ENCODE data around the gene CFAP54.
"Not testable (repeated sequence)": the region's sequence is repeated elsewhere in the genome, so short reads cannot be mapped to it uniquely, and the experiment has no call there.

The CFAP54 gene

DNA sequence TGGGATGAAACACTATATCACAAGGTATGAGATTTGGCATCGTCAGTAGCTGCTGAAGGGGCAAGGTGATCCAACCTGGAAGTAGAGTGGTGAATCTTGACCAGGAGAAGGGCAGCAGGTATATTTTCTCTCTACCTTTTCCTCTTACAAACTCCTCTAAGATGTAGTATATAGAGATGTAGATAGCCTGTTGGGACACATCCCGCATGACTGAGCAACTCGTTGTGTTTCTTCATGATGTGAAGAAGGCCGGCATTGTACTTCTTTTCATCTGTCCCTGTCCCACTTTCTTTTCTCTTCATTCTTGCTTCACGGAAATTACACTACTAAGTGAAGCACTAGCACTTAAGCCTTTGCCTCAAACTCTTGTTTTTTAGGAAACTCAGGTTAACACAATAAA is 7.3 kb upstream of the CFAP54 start:
- DNase-seq, result no peak

DNA sequence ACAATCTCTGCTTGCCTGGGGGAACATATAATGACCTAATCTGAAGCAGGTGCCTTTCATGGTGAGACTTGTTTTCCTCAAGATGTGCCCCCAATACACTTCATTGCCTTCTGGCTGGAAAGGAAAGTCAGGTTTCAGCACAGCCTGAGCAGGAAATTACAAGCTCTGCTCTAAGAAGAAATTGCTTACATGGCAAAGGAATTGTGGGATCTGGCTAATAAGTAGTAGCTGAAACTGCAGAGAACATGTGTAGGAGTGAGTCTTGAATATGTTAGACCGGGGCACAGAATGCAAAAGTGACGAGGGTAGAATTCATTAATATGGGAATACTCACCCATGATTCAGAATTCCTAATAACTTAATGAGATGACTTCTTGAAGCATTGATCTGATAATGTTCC is 6.3 kb upstream of the CFAP54 start:
- no peak for DNase-seq

DNA sequence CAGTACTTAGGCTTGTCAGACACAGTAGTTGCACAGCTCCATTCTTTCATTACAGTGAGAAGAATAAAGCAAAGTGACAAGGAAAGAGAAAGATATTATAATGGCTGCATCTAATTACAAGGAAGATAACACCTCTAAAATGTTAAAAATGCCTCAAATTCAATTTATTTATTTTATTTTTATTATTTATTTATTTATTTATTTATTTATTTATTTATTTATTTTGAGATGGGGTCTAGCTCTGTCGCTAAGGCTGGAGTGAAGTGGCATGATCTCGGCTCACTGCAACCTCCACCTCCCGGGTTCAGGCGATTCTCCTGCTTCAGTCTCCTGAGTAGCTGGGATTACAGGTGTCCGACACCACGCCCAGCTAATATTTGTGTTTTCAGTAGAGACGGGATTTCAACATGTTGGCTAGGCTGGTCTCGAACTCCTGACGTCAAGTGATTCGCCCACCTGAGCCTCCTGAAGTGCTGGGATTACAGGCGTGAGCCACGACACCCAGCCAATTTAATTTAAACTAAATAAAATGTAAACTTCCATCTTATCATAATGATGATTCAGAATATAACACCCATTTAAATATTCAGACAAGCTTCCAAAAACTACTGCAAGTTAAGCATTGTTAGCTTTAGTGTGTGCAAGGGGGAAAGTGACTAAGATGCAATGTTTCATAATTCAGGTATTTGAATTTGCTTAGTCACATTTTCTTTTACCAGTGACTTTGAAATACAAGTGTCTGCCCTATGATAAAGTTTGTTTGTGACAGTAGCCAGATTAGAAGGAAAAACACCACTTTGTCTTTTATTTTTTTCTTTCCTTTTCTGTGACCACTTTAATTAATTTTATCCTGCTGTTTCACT is 2.4 kb upstream of the CFAP54 start:
- DNase-seq, result no peak

DNA sequence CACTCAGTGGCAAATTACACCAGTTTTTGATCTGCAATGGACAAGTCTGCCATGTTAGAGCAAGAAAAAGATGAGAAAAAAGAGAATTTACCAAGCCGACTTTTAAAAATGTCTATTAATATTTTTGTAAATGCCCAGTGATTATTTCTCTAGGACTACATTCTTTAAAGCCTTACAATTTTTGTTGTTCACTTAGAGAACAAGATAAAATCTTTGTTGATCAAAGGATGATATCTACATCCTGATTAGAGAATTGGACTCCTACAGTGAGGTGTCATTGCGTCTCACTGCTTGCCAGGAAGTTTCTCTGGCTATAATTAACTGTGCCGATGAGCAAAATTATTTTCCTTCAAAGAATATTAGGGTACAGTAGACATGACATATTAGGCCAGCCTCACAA is 1.7 kb upstream of the CFAP54 start:
- no peak for DNase-seq

DNA sequence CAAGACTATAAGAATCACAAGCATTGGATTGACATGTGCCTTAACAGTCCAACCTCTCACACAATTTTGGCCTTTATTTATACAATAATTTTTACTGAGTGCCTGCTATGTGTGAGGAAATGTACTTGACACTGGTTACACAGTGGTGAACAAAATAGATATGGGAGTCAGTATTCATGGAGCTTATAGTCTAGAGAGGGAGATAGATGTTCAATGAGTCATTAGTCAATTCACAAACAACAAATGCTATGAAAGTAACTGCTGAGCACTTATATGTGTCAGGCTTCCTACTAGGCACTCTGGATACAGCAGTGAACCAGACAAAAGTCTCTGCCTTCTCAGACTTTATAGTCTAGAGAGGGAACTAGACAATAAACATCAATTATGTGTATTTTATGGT is 3.7 kb downstream of the CFAP54 start:
- DNase-seq, result no peak

DNA sequence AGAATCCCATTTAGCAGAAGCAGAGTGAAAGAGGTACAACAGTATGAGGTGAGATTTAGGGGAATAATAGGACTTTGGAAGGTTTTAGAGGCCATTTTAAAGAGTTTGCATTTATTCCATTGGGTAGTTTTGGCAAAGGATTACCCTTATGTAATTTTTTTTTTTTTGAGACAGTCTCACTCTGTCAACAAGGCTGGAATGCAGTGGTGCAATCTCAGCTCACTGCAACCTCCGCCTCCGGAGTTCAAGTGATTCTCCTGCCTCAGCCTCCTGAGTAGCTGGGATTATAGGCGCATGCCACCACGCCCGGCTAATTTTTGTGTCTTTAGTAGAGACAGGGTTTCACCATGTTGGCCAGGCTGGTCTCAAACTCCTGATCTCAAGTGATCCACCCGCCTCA is 4.8 kb downstream of the CFAP54 start:
- DNase-seq, result not testable (repeated sequence)

DNA sequence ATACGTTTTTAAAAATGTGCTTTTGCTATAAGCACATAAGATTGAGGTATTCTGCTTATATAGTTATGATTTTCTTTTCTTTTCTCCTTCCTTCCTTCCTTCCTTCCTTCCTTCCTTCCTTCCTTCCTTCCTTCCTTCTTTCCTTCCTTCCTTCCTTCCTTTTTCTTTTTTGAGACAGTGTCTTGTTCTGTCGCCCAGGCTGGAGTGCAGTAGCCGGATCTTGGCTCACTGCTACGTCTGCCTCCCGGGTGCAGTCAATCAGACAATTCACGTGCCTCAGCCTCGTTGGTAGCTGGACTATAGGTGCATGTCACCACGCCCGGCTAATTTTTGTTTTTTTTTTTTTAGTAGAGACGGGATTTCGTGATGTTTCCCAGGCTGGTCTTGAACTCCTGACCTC is 5.8 kb downstream of the CFAP54 start:
- no peak for DNase-seq

DNA sequence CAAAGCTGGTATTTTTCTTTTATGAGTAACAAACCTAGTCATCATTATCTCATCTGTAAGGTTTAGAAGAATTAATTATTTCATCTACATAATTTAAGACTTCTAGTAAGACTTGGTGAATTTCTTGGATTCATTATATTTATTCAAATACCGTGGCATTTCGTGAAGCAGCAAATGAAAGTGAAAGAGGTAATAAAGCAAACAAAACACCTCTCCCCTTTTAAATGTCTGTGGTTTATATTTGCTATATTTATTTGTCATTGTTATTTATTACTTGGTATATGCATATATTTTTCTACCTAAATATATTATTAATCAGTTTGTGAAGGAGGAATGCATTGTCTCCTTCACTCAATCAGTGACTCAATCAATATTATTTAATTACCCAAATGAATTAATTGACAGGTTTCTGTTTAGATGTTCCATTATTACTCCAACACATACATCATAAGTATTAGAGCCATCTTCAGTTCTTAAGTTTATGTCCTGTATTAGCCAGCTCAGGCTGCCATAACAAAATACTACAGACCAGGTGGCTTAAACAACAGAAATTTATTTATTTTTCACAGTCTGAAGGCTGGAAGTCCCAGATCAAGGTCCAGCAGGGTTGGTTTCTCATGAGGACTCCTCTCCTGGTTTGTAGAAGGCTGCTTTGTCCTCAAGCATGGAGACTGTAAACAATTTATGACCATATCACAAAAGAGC is 6.6 kb downstream of the CFAP54 start:
- no peak for DNase-seq

DNA sequence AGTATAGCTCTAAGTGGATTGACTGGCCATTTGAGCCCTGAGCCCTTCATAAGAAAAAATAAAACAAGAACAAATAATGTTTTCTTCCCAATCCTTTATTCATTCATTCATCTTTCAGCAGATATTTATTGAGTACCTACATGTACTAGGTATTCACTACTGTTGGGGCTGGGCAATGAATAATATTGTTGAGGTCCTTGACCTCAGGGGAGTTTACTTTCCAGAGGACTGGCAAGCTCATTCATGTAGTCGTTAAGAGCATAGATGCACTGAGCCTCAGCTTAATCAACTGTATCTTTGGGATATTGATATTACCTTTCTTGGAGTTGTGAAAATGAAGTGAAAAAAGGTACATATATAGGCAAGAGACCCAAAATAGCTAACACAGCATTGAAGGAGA is 7.6 kb downstream of the CFAP54 start:
- DNase-seq, result no peak

DNA sequence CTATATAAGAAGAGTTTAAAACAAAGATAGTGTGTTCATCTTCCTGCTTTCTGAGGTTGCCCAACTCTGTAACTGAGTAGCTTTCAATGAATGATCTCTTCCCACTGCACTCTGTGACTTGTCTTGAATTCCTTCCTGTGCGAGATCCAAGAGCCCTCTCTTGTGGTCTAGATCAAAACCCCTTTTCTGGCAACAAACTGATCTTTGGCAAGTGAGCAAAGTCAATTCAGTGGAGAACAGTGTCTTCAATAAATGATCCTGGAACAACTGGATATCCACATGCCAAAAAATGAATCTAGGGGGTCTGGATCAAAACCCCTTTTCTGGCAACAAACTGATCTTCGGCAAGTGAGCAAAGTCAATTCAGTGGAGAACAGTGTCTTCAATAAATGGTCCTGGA is 8.5 kb downstream of the CFAP54 start:
- no peak for DNase-seq

DNA sequence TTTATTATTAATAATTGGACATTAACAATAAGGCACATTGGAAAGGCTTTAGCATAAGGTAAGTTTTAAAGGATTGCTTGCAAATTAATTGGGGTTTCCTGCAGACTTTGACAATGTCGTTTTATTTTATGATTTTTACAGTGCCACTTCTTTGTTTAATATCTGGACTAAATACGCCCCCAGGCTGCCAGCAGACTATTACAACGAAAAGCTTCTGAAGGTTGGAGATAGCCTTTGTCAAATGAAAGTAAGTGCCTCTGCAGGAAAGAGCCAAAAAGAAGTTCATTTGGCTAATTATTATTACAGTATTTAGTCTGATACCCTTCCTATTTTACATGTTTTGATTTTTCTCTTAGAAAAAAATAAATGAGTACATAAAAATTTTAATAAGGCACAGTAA is 11.3 kb downstream of the CFAP54 start:
- DNase-seq, result no peak

DNA sequence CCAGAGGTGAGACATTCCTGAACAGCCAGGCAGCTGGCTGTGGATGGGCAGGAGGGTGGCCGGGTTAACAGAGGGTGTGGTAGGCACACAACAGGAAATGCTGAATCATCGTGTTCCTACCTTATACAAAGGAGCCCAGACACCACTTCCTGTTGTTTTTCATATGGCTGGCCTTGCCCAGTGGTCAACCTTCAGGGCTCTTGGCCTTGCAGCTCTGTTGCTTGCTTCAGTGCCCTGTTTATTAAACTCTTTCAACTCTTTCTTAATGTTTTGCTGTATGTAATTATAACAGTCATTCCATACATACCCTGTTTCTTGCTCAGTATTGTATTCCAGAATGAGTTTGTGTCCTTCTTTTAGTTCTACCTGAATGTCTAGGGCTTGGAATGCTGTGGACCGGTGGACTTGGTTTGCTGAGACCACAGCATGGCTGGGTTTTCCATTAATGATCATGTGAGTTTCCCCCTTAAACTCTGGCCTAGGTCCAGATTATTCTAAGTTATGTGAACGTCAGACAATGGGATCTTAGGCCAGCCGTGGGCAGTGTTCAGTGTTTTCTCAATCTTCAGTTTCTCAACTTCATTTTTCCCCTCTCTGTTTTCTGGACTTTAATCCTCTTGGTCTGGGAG is 11.9 kb downstream of the CFAP54 start:
- DNase-seq, result no peak

DNA sequence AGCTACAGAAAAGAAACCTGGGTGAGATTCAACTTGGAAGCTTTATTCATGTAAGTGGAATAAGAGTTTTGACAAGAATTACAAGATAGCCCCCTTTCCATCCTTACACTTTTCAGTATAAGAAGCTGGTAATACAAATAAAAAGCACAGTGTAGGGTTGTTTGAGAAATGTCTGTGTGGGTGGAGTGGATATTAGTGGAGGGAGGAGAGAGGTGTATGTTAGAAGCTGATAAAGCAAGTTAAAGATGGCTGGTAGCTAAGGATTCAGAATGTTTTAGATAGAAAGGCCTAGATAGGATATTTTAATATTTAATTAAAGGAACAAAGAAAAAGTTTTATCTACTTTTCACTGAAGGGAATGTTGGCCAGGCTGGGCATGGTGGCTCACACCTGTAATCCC is 12.5 kb downstream of the CFAP54 start:
- DNase-seq, result no peak

DNA sequence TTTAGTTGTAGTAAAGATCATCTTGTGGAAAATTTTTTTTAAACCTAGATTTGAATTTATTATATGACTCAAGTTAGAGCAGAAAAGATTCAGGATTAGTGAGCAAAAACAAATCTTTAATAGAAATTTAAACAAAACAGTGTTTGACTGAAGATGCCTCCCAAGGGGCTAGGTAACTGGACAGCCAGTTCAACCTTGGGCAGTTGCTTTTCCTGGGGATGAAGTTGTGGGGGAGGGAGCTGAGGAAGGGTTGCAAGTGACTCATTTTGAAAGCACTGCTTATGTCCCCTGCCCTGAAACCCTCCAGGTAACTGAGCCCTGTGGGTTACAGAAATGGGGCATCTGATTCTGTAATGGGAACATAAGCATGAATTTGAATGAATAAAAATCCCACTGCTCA is 13.1 kb downstream of the CFAP54 start:
- DNase-seq, result no peak

DNA sequence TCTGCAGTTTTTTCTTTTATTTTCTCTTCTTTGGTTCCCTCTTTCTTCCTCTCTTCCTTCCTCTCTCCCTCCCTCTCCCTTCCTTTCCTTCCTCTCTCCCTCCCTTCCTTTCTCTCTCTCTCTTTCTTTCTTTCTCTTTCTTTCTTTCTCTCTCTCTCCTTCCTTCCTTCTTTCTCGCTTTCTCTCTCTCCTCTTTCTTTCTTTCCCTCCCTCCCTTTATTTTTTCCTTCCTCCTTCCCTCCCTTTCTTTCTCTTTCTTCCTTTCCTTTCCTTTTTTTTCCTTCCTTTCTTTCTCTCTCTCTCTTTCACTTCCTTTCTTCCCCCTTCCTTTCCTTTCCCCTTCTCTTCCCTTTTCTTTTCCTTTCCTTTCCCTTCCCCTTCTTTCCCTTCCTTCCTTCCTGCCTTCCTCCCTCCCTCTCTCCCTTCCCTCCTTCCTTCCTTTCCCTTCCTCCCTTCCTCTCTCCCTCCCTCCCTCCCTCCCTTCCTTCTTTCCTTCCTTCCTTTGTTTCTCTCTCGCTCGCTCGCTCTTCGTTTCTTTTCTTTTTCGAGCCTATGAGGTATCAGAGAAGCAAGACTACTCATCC is 13.7 kb downstream of the CFAP54 start:
- DNase-seq, result no peak

DNA sequence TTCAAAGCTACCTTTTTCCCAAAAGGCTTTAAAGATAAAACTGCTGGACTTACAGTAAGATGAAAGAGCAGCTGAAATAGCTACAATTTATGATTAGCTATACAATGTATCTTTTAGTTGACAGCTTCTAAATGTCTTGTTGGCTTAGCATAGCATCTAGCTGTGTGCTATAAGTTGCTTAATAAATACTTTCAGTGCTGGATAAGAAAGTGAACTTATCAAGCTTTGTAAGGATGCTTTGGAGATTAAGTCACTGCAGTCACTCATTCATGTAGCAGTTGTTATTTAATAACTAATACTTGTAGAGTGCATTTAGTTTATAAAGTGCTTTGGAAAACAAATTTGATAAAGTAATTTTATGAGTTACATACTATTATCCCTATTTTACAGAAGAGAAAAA is 14.6 kb downstream of the CFAP54 start:
- DNase-seq, result no peak

DNA sequence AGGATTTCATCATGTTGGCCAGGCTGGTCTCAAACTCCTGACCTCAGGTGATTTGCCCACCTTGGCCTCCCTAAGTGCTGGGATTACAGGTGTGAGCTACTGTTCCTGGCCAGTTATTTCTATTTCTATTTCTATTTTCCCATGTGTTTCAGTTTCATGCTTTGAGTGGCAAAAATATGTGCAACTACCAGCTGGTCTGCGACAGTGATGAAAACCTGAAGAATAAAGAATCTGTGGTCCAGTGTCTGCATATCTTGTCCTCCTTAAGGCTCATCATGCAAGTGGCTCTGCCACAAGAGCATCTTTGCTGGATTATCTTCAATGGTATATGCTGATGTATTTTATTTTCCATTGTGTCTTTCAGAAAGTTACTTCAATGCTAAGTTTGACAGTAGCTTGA is 17.4 kb downstream of the CFAP54 start:
- no peak for DNase-seq

DNA sequence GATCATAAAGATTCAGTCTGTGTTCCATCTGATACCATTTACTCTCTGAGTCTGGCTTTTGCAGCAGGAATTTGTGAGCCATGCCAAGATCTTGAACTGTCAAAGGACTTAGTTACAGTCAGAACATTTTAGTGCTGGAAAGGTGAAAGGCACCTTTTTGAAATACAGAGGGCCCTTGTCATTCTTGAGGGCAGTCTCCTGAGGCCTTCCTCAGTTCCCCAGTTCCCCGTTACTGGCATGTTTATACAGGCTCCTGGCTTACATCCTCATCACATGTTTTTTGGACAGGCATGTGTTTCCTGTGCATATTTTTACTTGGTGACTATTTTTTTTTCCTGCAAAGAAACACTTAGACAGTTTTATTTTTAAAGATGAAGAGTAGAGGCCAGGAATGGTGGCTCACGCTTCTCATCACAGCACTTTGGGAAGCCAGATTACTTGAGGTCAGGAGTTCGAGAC is 21.0 kb downstream of the CFAP54 start:
- no peak for DNase-seq

DNA sequence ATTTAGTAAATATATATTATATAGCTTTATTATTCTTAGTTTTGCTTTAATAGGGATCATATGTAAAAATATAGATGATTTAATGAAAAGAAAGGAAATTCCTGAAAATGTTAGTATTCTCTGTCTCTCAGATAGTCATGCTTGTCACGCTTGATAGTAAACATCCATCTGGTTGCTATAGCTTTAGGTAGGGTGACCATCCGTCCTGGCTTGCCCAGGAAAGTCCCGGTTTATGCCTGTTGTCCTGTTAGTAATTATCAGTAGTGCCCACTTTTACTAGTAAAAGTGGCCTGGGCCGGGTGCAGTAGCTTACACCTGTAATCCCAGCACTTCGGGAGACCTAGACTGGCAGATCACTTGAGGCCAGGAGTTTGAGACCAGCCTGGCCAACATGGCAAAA is 23.8 kb downstream of the CFAP54 start:
- DNase-seq, result no peak

DNA sequence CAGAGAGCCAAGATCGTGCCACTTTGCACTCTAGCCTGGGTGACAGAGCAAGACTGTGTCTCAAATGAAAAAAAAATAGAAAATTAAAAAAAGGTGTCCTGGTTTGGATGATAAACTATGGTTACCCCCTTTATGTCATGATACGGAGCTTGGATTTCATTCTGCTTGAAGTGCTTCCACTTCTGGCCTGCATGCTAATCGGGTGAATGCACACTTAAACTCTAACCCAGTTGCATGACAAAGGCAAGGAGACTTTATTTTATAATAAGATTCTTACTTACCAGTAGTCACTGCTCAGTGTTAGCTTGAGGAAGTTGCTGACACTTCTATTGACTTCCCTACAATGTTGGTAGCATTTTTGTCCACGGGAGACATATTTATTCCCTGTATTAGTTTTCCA is 24.3 kb downstream of the CFAP54 start:
- DNase-seq, result no peak

DNA sequence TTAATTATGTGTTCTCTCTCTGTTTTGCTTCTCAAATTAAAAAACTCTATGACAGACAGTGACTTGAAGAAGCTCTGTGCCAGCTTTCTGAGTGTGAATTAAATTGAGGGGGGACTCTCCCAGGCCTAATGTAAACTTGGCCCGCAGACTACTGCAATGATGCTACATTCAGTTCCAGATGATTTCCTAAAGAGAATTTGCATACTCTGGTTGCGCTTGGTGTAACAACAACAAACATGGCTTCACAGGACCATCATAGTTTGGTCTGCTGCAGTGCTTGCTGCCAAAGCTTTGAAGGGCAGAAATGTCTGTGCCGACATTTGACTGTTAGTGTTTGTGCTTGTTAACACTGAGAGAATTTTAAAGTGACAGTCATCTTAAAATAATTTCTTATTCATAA is 25.0 kb downstream of the CFAP54 start:
- DNase-seq, result no peak

DNA sequence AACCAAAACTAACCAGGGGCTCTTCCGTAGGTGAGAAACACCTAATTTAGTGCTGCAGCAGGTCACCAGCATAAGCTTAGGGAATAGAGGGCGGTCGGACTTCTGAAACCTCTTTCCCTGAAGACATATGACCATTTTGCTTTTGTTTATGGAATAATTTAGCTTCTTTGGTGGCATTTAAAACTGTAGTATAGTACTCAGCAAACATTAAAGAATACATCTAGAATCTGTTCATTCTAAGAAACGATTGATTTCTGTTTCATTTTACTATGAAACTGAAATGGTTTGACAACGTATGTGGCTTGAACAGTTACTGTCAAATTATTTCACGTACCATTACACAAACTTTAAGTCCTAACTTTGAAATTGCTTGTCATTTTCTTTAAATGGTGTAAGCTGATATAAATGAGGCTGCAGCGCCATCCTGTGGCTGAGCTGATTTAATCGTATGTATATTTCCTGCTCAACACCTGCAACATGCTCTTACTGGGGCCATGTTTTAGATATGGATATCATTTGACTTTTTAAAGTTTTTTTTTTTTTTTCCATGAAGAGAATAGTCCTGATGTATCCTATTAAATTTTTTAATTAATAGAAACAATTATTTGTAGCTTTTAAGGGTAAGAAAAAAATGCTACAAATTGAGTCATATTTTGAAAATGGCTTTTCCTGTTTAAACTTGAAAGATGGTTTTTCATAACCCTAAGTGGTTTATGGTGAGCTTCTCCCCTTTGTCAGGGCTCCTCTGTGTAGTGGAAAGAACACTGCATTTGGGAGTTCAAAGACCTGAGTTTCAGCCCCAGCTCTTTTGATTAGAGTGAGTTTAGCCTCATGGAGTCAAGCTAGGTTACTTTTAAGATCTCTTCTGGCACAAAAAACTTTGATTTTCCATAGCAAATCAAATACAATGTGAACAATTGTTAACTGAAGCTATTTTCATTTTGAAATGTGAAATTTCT is 27.4 kb downstream of the CFAP54 start:
- DNase-seq, result peak; percentile 63

Data from NCI-H1436 (cell line).